Measurements from ENCODE around the gene UTF1.
"Not testable (repeated sequence)": the region's sequence is repeated elsewhere in the genome, so short reads cannot be mapped to it uniquely, and the experiment has no call there.

- TF ChIP-seq CTCF (conservative IDR thresholded peaks at IDR 0.05 in 1 of 2, IDR thresholded peaks at IDR 0.05 in 1 of 2; ENCODE audit: extremely low read depth in 1 of 2, insufficient read depth in 1 of 2, low read depth in 1 of 2, low read length in 2 of 2); EZH2 (IDR thresholded peaks at IDR 0.05; ENCODE audit: borderline replicate concordance, low read length): not testable (repeated sequence)
Observed at GRCh38 chr10:133234796-133235195, 4.8 kb downstream of the UTF1 start.

Data from mammary epithelial cell (primary cell).